Activated gamma-delta T cell treated with Interleukin-2 at 50 U/mL for 16 hours (primary cell): ENCODE results near the gene TCF7L1.
"Not testable (repeated sequence)": the region's sequence is repeated elsewhere in the genome, so short reads cannot be mapped to it uniquely, and the experiment has no call there.

Experiments
- DNase-seq: peaks from one replicate; pipeline ENCODE4 v3.0.0-alpha.2; 2020

TCF7L1 gene

GRCh38 chr2:85132397-85132796, 795 bp upstream of the TCF7L1 start:
- DNase-seq, result no peak

- no peak for DNase-seq
Measured at GRCh38 chr2:85133751-85134254, 611 bp downstream of the TCF7L1 start.

- DNase-seq, result no peak
Measured at GRCh38 chr2:85134255-85134895, 1.2 kb downstream of the TCF7L1 start.

GRCh38 chr2:85134896-85135659, 1.9 kb downstream of the TCF7L1 start:
- no peak for DNase-seq

- no peak for DNase-seq
Measured at GRCh38 chr2:85135660-85135914, 2.4 kb downstream of the TCF7L1 start.

GRCh38 chr2:85137156-85137555, 4.0 kb downstream of the TCF7L1 start:
- no peak for DNase-seq

GRCh38 chr2:85143463-85144082, 10.4 kb downstream of the TCF7L1 start:
- no peak for DNase-seq

- no peak for DNase-seq
Measured at GRCh38 chr2:85145116-85145820, 12.1 kb downstream of the TCF7L1 start.

GRCh38 chr2:85148190-85148589, 15.0 kb downstream of the TCF7L1 start:
- DNase-seq, result no peak

GRCh38 chr2:85151026-85151425, 17.8 kb downstream of the TCF7L1 start:
- no peak for DNase-seq

- no peak for DNase-seq
Measured at GRCh38 chr2:85152895-85153294, 19.7 kb downstream of the TCF7L1 start.

- no peak for DNase-seq
Measured at GRCh38 chr2:85154048-85154753, 21.0 kb downstream of the TCF7L1 start.

- DNase-seq, result not testable (repeated sequence)
Measured at GRCh38 chr2:85155082-85155481, 21.9 kb downstream of the TCF7L1 start.

- DNase-seq, result no peak
Measured at GRCh38 chr2:85156153-85156552, 23.0 kb downstream of the TCF7L1 start.

- no peak for DNase-seq
Measured at GRCh38 chr2:85156619-85157018, 23.4 kb downstream of the TCF7L1 start.

- no peak for DNase-seq
Measured at GRCh38 chr2:85157345-85157744, 24.2 kb downstream of the TCF7L1 start.

GRCh38 chr2:85158559-85159273, 25.5 kb downstream of the TCF7L1 start:
- DNase-seq, result no peak

- DNase-seq, result no peak
Measured at GRCh38 chr2:85159589-85159988, 26.4 kb downstream of the TCF7L1 start.

GRCh38 chr2:85160966-85161960, 28.1 kb downstream of the TCF7L1 start:
- DNase-seq, result no peak

GRCh38 chr2:85162746-85163301, 29.6 kb downstream of the TCF7L1 start:
- DNase-seq, result no peak

- DNase-seq, result no peak
Measured at GRCh38 chr2:85163675-85164074, 30.5 kb downstream of the TCF7L1 start.
